CD8-positive, alpha-beta memory T cell (primary cell): Measurements from ENCODE around the gene KIAA1191. TPM values are rescaled to one million over a fixed set of nuclear protein-coding genes. Genes with fewer than 3 reads are reported as not detected.

Experiments used
- CTCF ChIA-PET: fragments of 350-600 bp; sonication (Branson Sonifier 250); formaldehyde crosslinking; loops from one replicate; lab custom pipeline; 2021; ENCODE audit warnings: antibody characterized with exemption; lab: Charles Lee
- POLR2A ChIA-PET: fragments of 350-600 bp; sonication (Branson Sonifier 250); formaldehyde crosslinking; loops from one replicate; lab custom pipeline; 2021; ENCODE audit warnings: antibody characterized with exemption; lab: Charles Lee
- DNase-seq, 5 donors: peaks; one replicate each; pipeline versions ENCODE4 v3.0.0 to v3.0.0-alpha.2; 2020 to 2022; ENCODE audit warnings: mixed read lengths in 1 of 5
- H3K27ac ChIP-seq: one replicate; pipeline ENCODE4 v1.7.0; 2013; ENCODE audit warnings: low read depth, mild to moderate bottlenecking, low read length, moderate library complexity
- H3K27me3 ChIP-seq: 2 replicates; pipeline ENCODE4 v1.7.0; 2013; ENCODE audit warnings: low read length, mild to moderate bottlenecking; ENCODE audit not compliant: insufficient read depth, poor library complexity, severe bottlenecking
- H3K36me3 ChIP-seq: 2 replicates; pipeline ENCODE4 v1.7.0; 2013; ENCODE audit warnings: mild to moderate bottlenecking, low read length, moderate library complexity; ENCODE audit not compliant: insufficient read depth
- H3K4me1 ChIP-seq: 2 replicates; pipeline ENCODE4 v1.7.0; 2013; ENCODE audit warnings: mild to moderate bottlenecking, low read length, moderate library complexity; ENCODE audit not compliant: insufficient read depth
- H3K4me3 ChIP-seq: 2 replicates; pipeline ENCODE4 v1.7.0; 2013; ENCODE audit warnings: mild to moderate bottlenecking, low read length
- H3K9me3 ChIP-seq: 2 replicates; pipeline ENCODE4 v1.7.0; 2013; ENCODE audit warnings: mild to moderate bottlenecking, low read length
- H3K27ac Mint-ChIP-seq, 8 donors: one replicate each; pipeline ENCODE4 v1.8.0; 2020 to 2021; ENCODE audit warnings: mixed read lengths in 8 of 8, mild to moderate bottlenecking in 6 of 8, inconsistent platforms in 3 of 8, moderate library complexity in 3 of 8
- H3K27me3 Mint-ChIP-seq, 2 donors: one replicate each; pipeline ENCODE4 v1.8.0; 2020 to 2021; ENCODE audit warnings: mixed read lengths in 2 of 2, mild to moderate bottlenecking in 1 of 2, moderate library complexity in 1 of 2
- H3K36me3 Mint-ChIP-seq, 3 donors: one replicate each; pipeline ENCODE4 v1.8.0; 2020 to 2021; ENCODE audit warnings: mixed read lengths in 3 of 3, inconsistent platforms in 1 of 3, mild to moderate bottlenecking in 1 of 3
- H3K4me1 Mint-ChIP-seq, 3 donors: one replicate each; pipeline ENCODE4 v1.8.0; 2020 to 2021; ENCODE audit warnings: mixed read lengths in 3 of 3, inconsistent platforms in 1 of 3, mild to moderate bottlenecking in 1 of 3
- H3K4me3 Mint-ChIP-seq, 7 donors: one replicate each; pipeline ENCODE4 v1.8.0; 2020 to 2021; ENCODE audit warnings: mixed read lengths in 7 of 7, mild to moderate bottlenecking in 6 of 7, moderate library complexity in 4 of 7, inconsistent platforms in 2 of 7
- H3K9me3 Mint-ChIP-seq, 5 donors: one replicate each; pipeline ENCODE4 v1.8.0; 2020 to 2022; ENCODE audit warnings: mixed read lengths in 5 of 5, mild to moderate bottlenecking in 3 of 5, moderate library complexity in 2 of 5, inconsistent platforms in 1 of 5
- polyA plus RNA-seq: library from polyadenylated mRNA; unstranded; fragments of 300-500 nt; fragmentation: Illumina TruSeq; gene quantifications from one replicate; pipeline ENCODE4 v1.2.3, GENCODE V29; 2021
- total RNA-seq, 2 experiments: library from RNA; stranded (reverse); gene quantifications; one replicate each; pipeline ENCODE4 v1.2.3, GENCODE V29; 2021

The KIAA1191 gene
- total and polyA plus RNA-seq, 3 experiments from 2014 or later = 35.6 to 63.6 (median 37.0) TPM

GRCh38 chr5:176368726-176369125 lies 7.2 kb upstream of the KIAA1191 start:
- no peak overlapping the region for H3K27ac Mint-ChIP-seq
- H3K27ac ChIP-seq = no peak overlapping the region
- CTCF ChIA-PET = interaction anchor here (1.5 to 1.8 kb wide), 2 partner anchors 8 to 12 kb away, joined by 3 read pairs; no protein-coding TSS in a partner anchor
- peaks cover 11 to 22% (median 16%) of the 10 kb centered on the region in 3 donors for H3K4me1 Mint-ChIP-seq
- H3K9me3 Mint-ChIP-seq = no peaks in the 10 kb centered on the region
- no peaks in the 10 kb centered on the region for H3K9me3 ChIP-seq
- no peak overlapping the region for H3K4me3 ChIP-seq
- POLR2A ChIA-PET = no interaction called here
- peaks cover 0 to 41% (median 9%) of the 10 kb centered on the region in 3 donors for H3K36me3 Mint-ChIP-seq
- H3K27me3 Mint-ChIP-seq = no peaks in the 10 kb centered on the region
- H3K36me3 ChIP-seq = no peaks in the 10 kb centered on the region
- H3K4me1 ChIP-seq = peaks cover 5% of the 10 kb centered on the region
- peak in 1 of 5 donors; percentile 33 for DNase-seq
- H3K27me3 ChIP-seq = no peaks in the 10 kb centered on the region
- H3K4me3 Mint-ChIP-seq = peak overlapping the region in 2 of 7 donors; percentile 16 to 48

GRCh38 chr5:176366232-176366894 lies 4.8 kb upstream of the KIAA1191 start:
- POLR2A ChIA-PET = interaction anchor here (1.6 kb wide), 1 partner anchor 171 kb away, joined by 4 read pairs; the partner anchor contains the start of gene RNF44
- CTCF ChIA-PET = no interaction called here
- peak overlapping the region in 5 of 8 donors; percentile 42 to 90 (median 77) for H3K27ac Mint-ChIP-seq

GRCh38 chr5:176365351-176366231 lies 4.0 kb upstream of the KIAA1191 start, which contains the start of gene ARL10:
ARL10 (plus strand) TSS chr5:176365487; CDS start chr5:176365564, 77 bp downstream.
- peaks cover 15% of the 10 kb centered on the region for H3K4me1 ChIP-seq
- CTCF ChIA-PET = no interaction called here
- peak within 1 kb of the TSS; percentile 11 for H3K27ac ChIP-seq
- Mint-ChIP-seq H3K27me3 (no peaks in the 10 kb centered on the region), H3K4me1 (peaks cover 19 to 41% (median 33%) of the 10 kb centered on the region in 3 donors), H3K36me3 (peaks cover 0 to 33% (median 9%) of the 10 kb centered on the region in 3 donors), H3K4me3 (peak within 1 kb of the TSS; percentile 74 to 86 (median 83)), H3K27ac (peak within 1 kb of the TSS in 6 of 8 donors; percentile 70 to 96 (median 76)), H3K9me3 (no peaks in the 10 kb centered on the region)
- no peaks in the 10 kb centered on the region for H3K9me3 ChIP-seq
- peak within 1 kb of the TSS; percentile 78 for H3K4me3 ChIP-seq
- POLR2A ChIA-PET = interaction anchor here (1.6 kb wide), 1 partner anchor 172 kb away, joined by 4 read pairs; the partner anchor contains the start of gene RNF44
- no peaks in the 10 kb centered on the region for H3K27me3 ChIP-seq
- peak; percentile 40 to 67 (median 44) for DNase-seq
- H3K36me3 ChIP-seq = no peaks in the 10 kb centered on the region

More at GRCh38 chr5:176366232-176366894, 4.8 kb upstream of the KIAA1191 start:
- DNase-seq = no peak
- Histone ChIP-seq H3K27ac (no peak overlapping the region), H3K36me3 (no peaks in the 10 kb centered on the region), H3K4me1 (peaks cover 15% of the 10 kb centered on the region), H3K27me3 (no peaks in the 10 kb centered on the region), H3K4me3 (no peak overlapping the region), H3K9me3 (no peaks in the 10 kb centered on the region)
- H3K27me3 Mint-ChIP-seq = no peaks in the 10 kb centered on the region
- peaks cover 19 to 35% (median 29%) of the 10 kb centered on the region in 3 donors for H3K4me1 Mint-ChIP-seq
- H3K36me3 Mint-ChIP-seq = peaks cover 0 to 33% (median 9%) of the 10 kb centered on the region in 3 donors
- no peaks in the 10 kb centered on the region for H3K9me3 Mint-ChIP-seq
- peak overlapping the region; percentile 64 to 92 (median 83) for H3K4me3 Mint-ChIP-seq

DNA sequence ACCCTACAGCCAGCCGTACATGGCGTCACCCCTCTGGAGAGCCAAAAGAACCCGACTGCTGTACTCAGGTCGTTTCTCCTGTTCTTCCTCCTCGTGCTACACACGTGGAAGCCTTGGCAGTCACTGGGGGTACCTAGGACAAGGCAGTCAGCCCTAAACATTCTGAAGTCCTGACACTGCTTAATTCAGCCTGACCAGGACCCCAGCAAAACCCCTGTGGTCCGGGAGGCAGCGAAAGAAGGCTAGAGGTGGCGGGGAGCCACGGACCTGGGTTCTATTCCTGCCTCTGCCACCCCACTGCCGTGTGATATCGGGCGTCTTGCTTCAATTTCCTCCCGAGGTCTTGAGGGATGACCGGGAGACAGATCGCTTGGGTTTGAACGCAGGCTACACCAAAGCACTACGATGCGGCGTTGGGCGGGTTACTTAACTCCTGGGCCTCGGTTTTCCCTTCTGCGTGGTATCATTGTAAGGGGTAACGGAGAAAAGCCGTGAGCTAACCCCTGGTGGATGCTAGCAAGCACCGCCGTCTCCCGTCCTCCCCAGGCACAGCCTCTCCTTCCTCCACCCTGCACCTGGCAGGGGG lies 3.3 kb upstream of the KIAA1191 start:
- POLR2A ChIA-PET = interaction anchor here (1.6 kb wide), 1 partner anchor 172 kb away, joined by 4 read pairs; the partner anchor contains the start of gene RNF44
- H3K27ac Mint-ChIP-seq = peak overlapping the region in 6 of 8 donors; percentile 70 to 96 (median 76)
- Histone ChIP-seq H3K27me3 (no peaks in the 10 kb centered on the region), H3K4me1 (peaks cover 19% of the 10 kb centered on the region), H3K27ac (peak overlapping the region; percentile 11), H3K36me3 (no peaks in the 10 kb centered on the region), H3K4me3 (peak overlapping the region; percentile 78), H3K9me3 (no peaks in the 10 kb centered on the region)
- DNase-seq = no peak
- peak overlapping the region; percentile 74 to 86 (median 78) for H3K4me3 Mint-ChIP-seq
- CTCF ChIA-PET = no interaction called here
- no peaks in the 10 kb centered on the region for H3K27me3 Mint-ChIP-seq
- H3K36me3 Mint-ChIP-seq = peaks cover 0 to 26% (median 9%) of the 10 kb centered on the region in 3 donors
- no peaks in the 10 kb centered on the region for H3K9me3 Mint-ChIP-seq
- H3K4me1 Mint-ChIP-seq = peaks cover 20 to 43% (median 35%) of the 10 kb centered on the region in 3 donors

GRCh38 chr5:176362233-176362490 lies 598 bp upstream of the KIAA1191 start:
- Mint-ChIP-seq H3K9me3 (no peaks in the 10 kb centered on the region), H3K4me3 (peak overlapping the region; percentile 96 to 100 (median 99)), H3K27ac (peak overlapping the region; percentile 92 to 98 (median 97)), H3K4me1 (peaks cover 33 to 56% (median 42%) of the 10 kb centered on the region in 3 donors), H3K27me3 (no peaks in the 10 kb centered on the region), H3K36me3 (peaks cover 0 to 32% (median 3%) of the 10 kb centered on the region in 3 donors)
- Histone ChIP-seq H3K9me3 (no peaks in the 10 kb centered on the region), H3K27me3 (no peaks in the 10 kb centered on the region), H3K36me3 (peaks cover 8% of the 10 kb centered on the region), H3K27ac (peak overlapping the region; percentile 80), H3K4me3 (peak overlapping the region; percentile 82), H3K4me1 (peaks cover 25% of the 10 kb centered on the region)
- CTCF ChIA-PET = interaction anchor here (0.6 to 1.8 kb wide), 13 partner anchors 9 to 284 kb away, joined by 3 to 7 read pairs (median 4); partner anchors contain the start of genes FAF2, HIGD2A, NOP16 and RNF44
- DNase-seq = no peak
- POLR2A ChIA-PET = interaction anchor here (1.0 to 2.9 kb wide), 6 partner anchors 26 to 285 kb away, joined by 3 to 40 read pairs (median 5); partner anchors contain the start of genes HIGD2A, NOP16 and RNF44

GRCh38 chr5:176360894-176361436 lies 599 bp downstream of the KIAA1191 start:
- Histone ChIP-seq H3K4me1 (peaks cover 25% of the 10 kb centered on the region), H3K36me3 (peaks cover 20% of the 10 kb centered on the region), H3K27me3 (no peaks in the 10 kb centered on the region), H3K9me3 (no peaks in the 10 kb centered on the region), H3K27ac (peak overlapping the region; percentile 80), H3K4me3 (peak overlapping the region; percentile 82)
- H3K27me3 Mint-ChIP-seq = no peaks in the 10 kb centered on the region
- DNase-seq = no peak
- peak overlapping the region; percentile 92 to 98 (median 97) for H3K27ac Mint-ChIP-seq
- POLR2A ChIA-PET = interaction anchor here (0.5 to 2.9 kb wide), 6 partner anchors 27 to 822 kb away, joined by 3 to 40 read pairs (median 4); partner anchors contain the start of genes HIGD2A, NOP16 and RNF44
- CTCF ChIA-PET = interaction anchor here (0.8 to 1.8 kb wide), 10 partner anchors 18 to 286 kb away, joined by 3 to 7 read pairs (median 4); partner anchors contain the start of genes FAF2 and RNF44
- peaks cover 0 to 41% (median 2%) of the 10 kb centered on the region in 3 donors for H3K36me3 Mint-ChIP-seq
- H3K4me3 Mint-ChIP-seq = peak overlapping the region; percentile 96 to 100 (median 99)
- H3K9me3 Mint-ChIP-seq = no peaks in the 10 kb centered on the region
- H3K4me1 Mint-ChIP-seq = peaks cover 29 to 61% (median 38%) of the 10 kb centered on the region in 3 donors

DNA sequence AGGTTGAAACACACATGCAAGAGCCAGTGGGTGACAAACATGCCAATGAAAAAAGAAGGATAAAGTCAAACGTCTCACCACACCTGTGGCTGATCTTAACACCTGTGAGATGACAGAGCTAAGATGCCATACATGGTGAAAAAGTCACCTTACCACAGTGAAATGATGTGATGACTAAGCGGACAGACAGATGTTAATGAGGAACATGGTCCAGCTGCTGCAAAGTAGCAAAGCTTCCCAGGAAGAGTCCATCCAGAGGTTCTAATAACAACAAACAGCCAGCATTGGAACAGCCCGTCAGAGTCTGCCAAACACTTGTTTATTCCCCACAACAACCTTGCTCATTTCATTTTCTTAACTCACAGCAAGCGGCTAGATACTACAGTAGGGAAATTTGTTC lies 1.9 kb downstream of the KIAA1191 start:
- Histone ChIP-seq H3K36me3 (peaks cover 30% of the 10 kb centered on the region), H3K27me3 (no peaks in the 10 kb centered on the region), H3K9me3 (no peaks in the 10 kb centered on the region), H3K4me3 (no peak overlapping the region), H3K4me1 (peaks cover 21% of the 10 kb centered on the region), H3K27ac (no peak overlapping the region)
- Mint-ChIP-seq H3K27ac (peak overlapping the region in 7 of 8 donors; percentile 10 to 81 (median 71)), H3K4me3 (peak overlapping the region; percentile 59 to 85 (median 77)), H3K36me3 (peaks cover 0 to 53% (median 6%) of the 10 kb centered on the region in 3 donors), H3K27me3 (no peaks in the 10 kb centered on the region), H3K9me3 (no peaks in the 10 kb centered on the region), H3K4me1 (peaks cover 30 to 67% (median 43%) of the 10 kb centered on the region in 3 donors)
- ChIA-PET CTCF (interaction anchor here (0.8 kb wide), 1 partner anchor 29 kb away, joined by 3 read pairs; the partner anchor contains the start of genes HIGD2A and NOP16), POLR2A (no interaction called here)
- DNase-seq = no peak
